ENCODE results near the gene ABI1. TPM values are rescaled to one million over a fixed set of nuclear protein-coding genes. Genes with fewer than 3 reads are reported as not detected.

Gene ABI1
- total and polyA plus RNA-seq, 2 donors (not counting 1 experiment from before 2014, with no cell fraction given), result 37.8 to 80.5 TPM

DNA sequence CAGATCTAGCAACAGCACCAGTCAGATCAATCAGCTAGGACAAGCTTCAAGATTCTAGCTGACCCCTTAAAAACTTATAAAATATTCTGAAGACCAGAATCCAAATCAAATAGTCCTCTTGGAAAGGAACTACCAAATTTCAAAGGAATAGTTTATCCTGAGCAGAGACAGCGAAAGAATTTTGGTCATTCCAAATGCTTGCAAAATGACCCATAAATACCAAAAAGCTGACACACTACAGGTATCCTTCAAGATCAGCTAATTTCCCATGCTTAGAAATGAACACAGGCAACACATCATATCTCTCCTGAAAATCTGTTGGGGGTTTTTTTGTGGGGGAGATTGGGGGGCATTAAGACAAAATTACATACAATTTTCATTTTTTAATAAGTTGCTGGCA, 84.5 kb downstream of the ABI1 start:
- Mint-ChIP-seq H3K9me3 (ENCODE audit: insufficient read depth) (no peaks in the 10 kb centered on the region), H3K27me3 (no peaks in the 10 kb centered on the region), H3K4me3 (no peak overlapping the region), H3K27ac (no peak overlapping the region), H3K4me1 (peaks cover 71% of the 10 kb centered on the region)
- Histone ChIP-seq H4K20me1 (ENCODE audit: control insufficient read depth, insufficient read depth, low read length, poor library complexity, severe bottlenecking) (peaks cover 72% of the 10 kb centered on the region), H3K36me3 (replicated peaks in 1 of 2; ENCODE audit: control extremely low read depth in 1 of 2, control insufficient read depth in 1 of 2, extremely low read depth in 1 of 2, insufficient read depth in 2 of 2, low read length in 1 of 2) (peaks cover 0 to 7% of the 10 kb centered on the region in 2 experiments), H3K4me3 (ENCODE audit: control extremely low read depth in 1 of 5, extremely low read depth in 1 of 5, insufficient read depth in 1 of 5, low read depth in 2 of 5, low read length in 4 of 5) (no peak overlapping the region), H3K4me1 (ENCODE audit: control insufficient read depth in 2 of 2, insufficient read depth in 2 of 2, low read length in 2 of 2) (peaks cover 26 to 44% of the 10 kb centered on the region in 2 donors), H3K79me2 (ENCODE audit: control insufficient read depth, insufficient read depth, low read length) (peaks cover 99% of the 10 kb centered on the region), H3K4me2 (replicated peaks; ENCODE audit: low read depth, low read length, poor library complexity, severe bottlenecking) (no peak overlapping the region), H3K27ac (ENCODE audit: low read length in 2 of 2) (peak overlapping the region in 1 of 2 donors; percentile 18), H3K9ac (ENCODE audit: low read length) (no peak overlapping the region), H3K9me3 (ENCODE audit: control extremely low read depth in 1 of 3, control insufficient read depth in 2 of 3, insufficient read depth in 1 of 3, low read length in 2 of 3) (no peaks in the 10 kb centered on the region), H2AFZ (ENCODE audit: insufficient read depth, low read depth, low read length, poor library complexity, severe bottlenecking) (no peak overlapping the region), H3K27me3 (replicated peaks in 1 of 4; ENCODE audit: control extremely low read depth in 1 of 4, control insufficient read depth in 3 of 4, insufficient read depth in 4 of 4, low read length in 3 of 4) (no peaks in the 10 kb centered on the region)
- ATAC-seq (ENCODE audit: low read depth), result no peak
- TF ChIP-seq, protein P1, sequence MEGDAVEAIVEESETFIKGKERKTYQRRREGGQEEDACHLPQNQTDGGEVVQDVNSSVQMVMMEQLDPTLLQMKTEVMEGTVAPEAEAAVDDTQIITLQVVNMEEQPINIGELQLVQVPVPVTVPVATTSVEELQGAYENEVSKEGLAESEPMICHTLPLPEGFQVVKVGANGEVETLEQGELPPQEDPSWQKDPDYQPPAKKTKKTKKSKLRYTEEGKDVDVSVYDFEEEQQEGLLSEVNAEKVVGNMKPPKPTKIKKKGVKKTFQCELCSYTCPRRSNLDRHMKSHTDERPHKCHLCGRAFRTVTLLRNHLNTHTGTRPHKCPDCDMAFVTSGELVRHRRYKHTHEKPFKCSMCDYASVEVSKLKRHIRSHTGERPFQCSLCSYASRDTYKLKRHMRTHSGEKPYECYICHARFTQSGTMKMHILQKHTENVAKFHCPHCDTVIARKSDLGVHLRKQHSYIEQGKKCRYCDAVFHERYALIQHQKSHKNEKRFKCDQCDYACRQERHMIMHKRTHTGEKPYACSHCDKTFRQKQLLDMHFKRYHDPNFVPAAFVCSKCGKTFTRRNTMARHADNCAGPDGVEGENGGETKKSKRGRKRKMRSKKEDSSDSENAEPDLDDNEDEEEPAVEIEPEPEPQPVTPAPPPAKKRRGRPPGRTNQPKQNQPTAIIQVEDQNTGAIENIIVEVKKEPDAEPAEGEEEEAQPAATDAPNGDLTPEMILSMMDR (IDR thresholded peaks at IDR 0.05), result no peak
- TF ChIP-seq EZH2 (IDR thresholded peaks at IDR 0.05; ENCODE audit: borderline replicate concordance, insufficient read depth, low read depth, low read length, poor library complexity, severe bottlenecking), result no peak
- no peak for DNase-seq
- CTCF ChIA-PET, result interaction anchor here (1.5 kb wide), 1 partner anchor 85 kb away, joined by 6 read pairs; the partner anchor contains the start of gene ABI1
- POLR2A ChIA-PET, result interaction anchor here (0.9 kb wide), 1 partner anchor 81 kb away, joined by 3 read pairs; no protein-coding TSS in a partner anchor
- 100% methylated on average over 1 of the region's 1 CpG for WGBS (ENCODE audit: insufficient coverage)
- intact Hi-C loops (cut with micrococcal nuclease), result loop anchor here (5.0 kb wide), 1 partner anchor 41 kb away; no protein-coding TSS in a partner anchor

DNA sequence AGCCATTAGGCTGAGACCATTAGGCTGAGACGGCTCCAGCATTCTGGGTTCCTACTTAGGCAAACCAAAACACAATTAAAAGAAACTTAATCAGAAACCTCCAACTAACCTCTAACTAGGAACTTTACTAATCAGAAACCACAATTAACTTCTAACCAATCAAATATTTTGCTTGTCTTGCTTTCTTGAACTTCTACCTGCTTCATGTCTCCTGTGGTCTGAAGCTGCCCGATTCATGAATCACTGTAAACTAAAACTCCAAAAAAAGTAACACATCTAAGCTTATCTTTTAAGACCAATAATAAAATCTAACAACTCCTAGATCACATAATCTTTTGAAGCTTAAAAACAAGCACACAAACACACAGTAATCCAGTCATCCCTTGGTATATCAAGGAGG, 87.1 kb downstream of the ABI1 start:
- DNase-seq (no peak), ATAC-seq (ENCODE audit: low read depth) (no peak)
- POLR2A ChIA-PET, result no interaction called here
- peaks cover 60% of the 10 kb centered on the region for H4K20me1 ChIP-seq (ENCODE audit: control insufficient read depth, insufficient read depth, low read length, poor library complexity, severe bottlenecking)
- no peaks in the 10 kb centered on the region for H3K27me3 ChIP-seq (replicated peaks in 1 of 4; ENCODE audit: control extremely low read depth in 1 of 4, control insufficient read depth in 3 of 4, insufficient read depth in 4 of 4, low read length in 3 of 4)
- intact Hi-C loops (cut with micrococcal nuclease), result loop anchor here (2.0 kb wide), 1 partner anchor 17 kb away; no protein-coding TSS in a partner anchor
- no peaks in the 10 kb centered on the region for H3K9me3 ChIP-seq (ENCODE audit: control extremely low read depth in 1 of 3, control insufficient read depth in 2 of 3, insufficient read depth in 1 of 3, low read length in 2 of 3)
- no peak overlapping the region for H3K4me2 ChIP-seq (replicated peaks; ENCODE audit: low read depth, low read length, poor library complexity, severe bottlenecking)
- H3K79me2 ChIP-seq (ENCODE audit: control insufficient read depth, insufficient read depth, low read length), result peaks cover 94% of the 10 kb centered on the region
- H3K4me3 ChIP-seq (ENCODE audit: control extremely low read depth in 1 of 5, extremely low read depth in 1 of 5, insufficient read depth in 1 of 5, low read depth in 2 of 5, low read length in 4 of 5), result no peak overlapping the region
- peak overlapping the region in 1 of 2 donors; percentile 44 for H3K27ac ChIP-seq (ENCODE audit: low read length in 2 of 2)
- TF ChIP-seq, protein P1 (IDR thresholded peaks at IDR 0.05), result no peak
- TF ChIP-seq EZH2 (IDR thresholded peaks at IDR 0.05; ENCODE audit: borderline replicate concordance, insufficient read depth, low read depth, low read length, poor library complexity, severe bottlenecking), result no peak
- WGBS (ENCODE audit: insufficient coverage), result 75% methylated on average over 2 of the region's 2 CpGs
- no peak overlapping the region for H3K9ac ChIP-seq (ENCODE audit: low read length)
- H3K27ac Mint-ChIP-seq, result no peak overlapping the region
- no peaks in the 10 kb centered on the region for H3K9me3 Mint-ChIP-seq (ENCODE audit: insufficient read depth)
- CTCF ChIA-PET, result interaction anchor here (1.1 kb wide), 1 partner anchor 108 kb away, joined by 4 read pairs; no protein-coding TSS in a partner anchor
- H3K4me1 Mint-ChIP-seq, result peaks cover 57% of the 10 kb centered on the region
- no peaks in the 10 kb centered on the region for H3K27me3 Mint-ChIP-seq
- no peak overlapping the region for H2AFZ ChIP-seq (ENCODE audit: insufficient read depth, low read depth, low read length, poor library complexity, severe bottlenecking)
- H3K4me1 ChIP-seq (ENCODE audit: control insufficient read depth in 2 of 2, insufficient read depth in 2 of 2, low read length in 2 of 2), result peaks cover under 1 to 18% of the 10 kb centered on the region in 2 donors
- H3K36me3 ChIP-seq (replicated peaks in 1 of 2; ENCODE audit: control extremely low read depth in 1 of 2, control insufficient read depth in 1 of 2, extremely low read depth in 1 of 2, insufficient read depth in 2 of 2, low read length in 1 of 2), result peaks cover under 1 to 23% of the 10 kb centered on the region in 2 experiments
- H3K4me3 Mint-ChIP-seq, result no peak overlapping the region

All from B cell (primary cell).